ENCODE data around the gene WRNIP1.

- TF ChIP-seq CTCF (IDR thresholded peaks at IDR 0.05) = no peak
- TF ChIP-seq POLR2AphosphoS5 (IDR thresholded peaks at IDR 0.05) = no peak
- TF ChIP-seq POLR2A (IDR thresholded peaks at IDR 0.05) = no peak
These were observed 54.8 kb downstream of the WRNIP1 start for GRCh38 chr6:2819978-2820377.
